H1 (cell line): ENCODE data around the gene HMCN2.

Experiments used
- ATF3 ChIP-seq: IDR thresholded peaks from 2 replicates; pipeline ENCODE4 v1.6.1; 2011; ENCODE audit warnings: low read depth, mild to moderate bottlenecking, low read length; ENCODE audit not compliant: insufficient read depth
- CTCF ChIP-seq, 3 experiments: IDR thresholded peaks; 1 replicate in 2 of 3; 2 replicates in 1 of 3; pipeline versions ENCODE4 v1.5.1 to v1.6.1; 2011; ENCODE audit warnings: low read length in 3 of 3, mild to moderate bottlenecking in 3 of 3, inconsistent platforms in 2 of 3, low read depth in 1 of 3, moderate library complexity in 1 of 3; ENCODE audit not compliant: insufficient read depth in 1 of 3; ENCODE audit errors: control extremely low read depth in 1 of 3
- EZH2 ChIP-seq: fragments of 200-600 bp; sonication (generic); IDR thresholded peaks from 2 replicates; pipeline ENCODE4 v1.7.1; 2012; ENCODE audit warnings: low read depth, mild to moderate bottlenecking, moderate library complexity, low read length, inconsistent platforms; ENCODE audit not compliant: severe bottlenecking
- GABPA ChIP-seq: IDR thresholded peaks from 2 replicates; pipeline ENCODE4 v1.6.1; 2011; ENCODE audit warnings: mild to moderate bottlenecking, low read length, moderate library complexity, borderline replicate concordance; ENCODE audit not compliant: insufficient read depth
- JUN ChIP-seq: IDR thresholded peaks from 2 replicates; pipeline ENCODE4 v1.6.1; 2011; ENCODE audit warnings: low read depth, mild to moderate bottlenecking, improper control_type of control experiment, low read length
- MAX ChIP-seq: IDR thresholded peaks from 2 replicates; pipeline ENCODE4 v1.6.1; 2012; ENCODE audit warnings: inconsistent platforms
- NRF1 ChIP-seq: IDR thresholded peaks from 2 replicates; pipeline ENCODE4 v1.6.1; 2011; ENCODE audit warnings: mild to moderate bottlenecking, low read depth, low read length, improper control_type of control experiment
- POLR2A ChIP-seq, 2 experiments: IDR thresholded peaks; 1 replicate in 1 of 2; 2 replicates in 1 of 2; pipeline ENCODE4 v1.6.1; 2011; ENCODE audit warnings: low read depth in 2 of 2, low read length in 2 of 2, mild to moderate bottlenecking in 2 of 2; ENCODE audit errors: control extremely low read depth in 1 of 2
- POLR2AphosphoS5 ChIP-seq: IDR thresholded peaks from 2 replicates; pipeline ENCODE4 v1.6.1; 2011; ENCODE audit warnings: low read depth, low read length
- RAD21 ChIP-seq, 2 experiments: IDR thresholded peaks in 1 of 2; conservative IDR thresholded peaks in 1 of 2; 2 replicates each; pipeline ENCODE4 v1.6.1; 2011; ENCODE audit warnings: low read depth in 2 of 2, low read length in 2 of 2, improper control_type of control experiment in 1 of 2, inconsistent platforms in 1 of 2, mild to moderate bottlenecking in 1 of 2, moderate library complexity in 1 of 2

- no peak for TF ChIP-seq EZH2
- no peak for TF ChIP-seq CTCF (IDR thresholded peaks at IDR 0.05; ENCODE audit: control extremely low read depth in 1 of 3, insufficient read depth in 1 of 3, low read depth in 1 of 3, low read length in 3 of 3)
- no peak for TF ChIP-seq POLR2A (IDR thresholded peaks at IDR 0.05; ENCODE audit: control extremely low read depth in 1 of 2, low read depth in 2 of 2, low read length in 2 of 2)
- TF ChIP-seq POLR2AphosphoS5 = no peak
- TF ChIP-seq MAX = no peak
- no peak for TF ChIP-seq GABPA
- no peak for TF ChIP-seq RAD21 (IDR thresholded peaks at IDR 0.05 in 1 of 2, conservative IDR thresholded peaks at IDR 0.05 in 1 of 2; ENCODE audit: low read depth in 2 of 2, low read length in 2 of 2)
- TF ChIP-seq NRF1 = no peak
- TF ChIP-seq ATF3 = no peak
- TF ChIP-seq JUN = no peak
Measured at GRCh38 chr9:130362691-130363090, 97.1 kb downstream of the HMCN2 start.
